ENCODE measurements around the gene VPS51.
A peak's percentile ranks its signal among the peaks of the same experiment; 100 is the strongest.

The VPS51 gene

DNA sequence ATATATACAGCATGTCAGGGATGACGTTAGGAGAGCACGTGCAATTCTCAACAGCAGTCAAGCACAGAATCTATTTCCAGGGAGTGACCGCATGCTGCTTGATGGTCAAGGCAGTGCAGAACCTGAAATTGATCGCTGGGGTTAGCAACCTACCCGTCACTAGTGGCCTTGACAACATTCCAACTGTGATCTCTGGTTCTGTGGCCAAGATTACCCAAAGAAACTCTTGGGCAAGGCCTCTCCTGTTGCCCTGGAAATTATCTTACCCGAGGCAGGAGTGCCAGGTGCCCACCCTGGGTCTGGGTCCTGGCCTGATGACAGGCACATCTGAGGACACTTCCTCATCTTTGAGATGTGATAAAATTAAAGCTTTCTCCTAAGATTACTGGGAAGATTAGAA lies 17.8 kb downstream of the VPS51 start:
- H3K4me3 ChIP-seq (ENCODE audit: low read length) = no peak overlapping the region
- H3K79me1 ChIP-seq (ENCODE audit: low read length) = peaks cover 8% of the 10 kb centered on the region
- H2BK5ac ChIP-seq (ENCODE audit: low read length) = no peak overlapping the region
- no peak overlapping the region for H3K9ac ChIP-seq (ENCODE audit: low read length)
- no CpG with 5 or more reads among the region's 6 CpGs for WGBS (ENCODE audit: extremely low coverage, insufficient coverage, low lambda C conversion rate)
- no peak overlapping the region for H3K27ac ChIP-seq (ENCODE audit: low read depth, low read length)
- H3K56ac ChIP-seq (ENCODE audit: low read length) = no peak overlapping the region
- peaks cover 6% of the 10 kb centered on the region for H3K79me2 ChIP-seq (ENCODE audit: control insufficient read depth, insufficient read depth, low read length)
- H2BK120ac ChIP-seq (ENCODE audit: low read depth, low read length) = no peak overlapping the region
- no peak for DNase-seq
- H4K5ac ChIP-seq (ENCODE audit: low read length) = no peak overlapping the region
- no peak overlapping the region for H3K18ac ChIP-seq (ENCODE audit: low read length)
- H2BK15ac ChIP-seq (replicated peaks; ENCODE audit: low read depth) = no peak overlapping the region
- no peak overlapping the region for H3K4ac ChIP-seq (ENCODE audit: low read depth, low read length)
- no peak overlapping the region for H4K8ac ChIP-seq (ENCODE audit: low read depth, low read length)
- H3K36me3 ChIP-seq (ENCODE audit: control insufficient read depth, insufficient read depth, low read length) = peaks cover 2% of the 10 kb centered on the region
- peaks cover 3% of the 10 kb centered on the region for H3K4me1 ChIP-seq (ENCODE audit: control insufficient read depth, low read depth, low read length)
- no peak overlapping the region for H3K23ac ChIP-seq (ENCODE audit: low read length)
- no peak overlapping the region for H2AK5ac ChIP-seq (ENCODE audit: low read length)
- no peak overlapping the region for H3K4me2 ChIP-seq (ENCODE audit: low read length)
- no peaks in the 10 kb centered on the region for H3K27me3 ChIP-seq (ENCODE audit: insufficient read depth, low read length, poor library complexity)

DNA sequence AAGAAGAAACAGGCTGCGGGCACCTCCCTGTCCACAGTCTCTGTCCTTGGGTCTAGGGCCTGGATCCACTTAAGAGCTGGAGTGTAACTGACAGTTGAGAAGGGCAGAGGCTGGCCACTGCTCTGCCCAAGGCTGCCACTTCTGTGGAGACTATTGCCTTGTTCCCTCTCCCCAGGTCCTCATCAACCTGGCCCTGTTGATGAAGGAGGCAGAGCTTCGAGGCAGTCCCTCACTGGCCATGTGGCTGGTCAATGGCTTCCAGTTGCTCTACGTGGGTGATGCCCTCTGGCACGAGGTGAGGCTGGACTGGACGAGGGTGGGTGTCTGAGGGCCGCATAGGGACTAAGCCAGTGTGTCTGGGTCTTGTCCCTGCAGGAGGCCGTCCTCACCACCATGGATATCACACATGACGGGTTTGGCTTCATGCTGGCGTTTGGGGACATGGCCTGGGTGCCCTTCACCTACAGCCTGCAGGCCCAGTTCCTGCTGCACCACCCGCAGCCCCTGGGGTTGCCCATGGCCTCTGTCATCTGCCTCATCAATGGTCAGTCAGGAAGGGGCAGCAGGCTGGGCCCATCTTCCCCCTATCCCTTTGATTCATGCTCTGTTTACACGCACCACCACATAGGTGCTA lies 18.6 kb downstream of the VPS51 start:
- Histone ChIP-seq H3K4me2 (ENCODE audit: low read length) (no peak overlapping the region), H3K56ac (ENCODE audit: low read length) (no peak overlapping the region), H3K27me3 (ENCODE audit: insufficient read depth, low read length, poor library complexity) (no peaks in the 10 kb centered on the region), H3K18ac (ENCODE audit: low read length) (no peak overlapping the region), H4K8ac (ENCODE audit: low read depth, low read length) (no peak overlapping the region), H2BK15ac (replicated peaks; ENCODE audit: low read depth) (no peak overlapping the region), H3K36me3 (ENCODE audit: control insufficient read depth, insufficient read depth, low read length) (peaks cover 2% of the 10 kb centered on the region), H3K4me3 (ENCODE audit: low read length) (no peak overlapping the region), H3K79me1 (ENCODE audit: low read length) (peaks cover 8% of the 10 kb centered on the region), H2AK5ac (ENCODE audit: low read length) (no peak overlapping the region), H3K27ac (ENCODE audit: low read depth, low read length) (no peak overlapping the region), H2BK5ac (ENCODE audit: low read length) (no peak overlapping the region), H3K9ac (ENCODE audit: low read length) (no peak overlapping the region), H2BK120ac (ENCODE audit: low read depth, low read length) (no peak overlapping the region), H3K79me2 (ENCODE audit: control insufficient read depth, insufficient read depth, low read length) (peaks cover 6% of the 10 kb centered on the region), H3K4ac (ENCODE audit: low read depth, low read length) (no peak overlapping the region), H4K5ac (ENCODE audit: low read length) (no peak overlapping the region), H3K4me1 (ENCODE audit: control insufficient read depth, low read depth, low read length) (peaks cover 3% of the 10 kb centered on the region), H3K23ac (ENCODE audit: low read length) (no peak overlapping the region)
- WGBS (ENCODE audit: extremely low coverage, insufficient coverage, low lambda C conversion rate) = no CpG with 5 or more reads among the region's 11 CpGs
- DNase-seq = no peak

DNA sequence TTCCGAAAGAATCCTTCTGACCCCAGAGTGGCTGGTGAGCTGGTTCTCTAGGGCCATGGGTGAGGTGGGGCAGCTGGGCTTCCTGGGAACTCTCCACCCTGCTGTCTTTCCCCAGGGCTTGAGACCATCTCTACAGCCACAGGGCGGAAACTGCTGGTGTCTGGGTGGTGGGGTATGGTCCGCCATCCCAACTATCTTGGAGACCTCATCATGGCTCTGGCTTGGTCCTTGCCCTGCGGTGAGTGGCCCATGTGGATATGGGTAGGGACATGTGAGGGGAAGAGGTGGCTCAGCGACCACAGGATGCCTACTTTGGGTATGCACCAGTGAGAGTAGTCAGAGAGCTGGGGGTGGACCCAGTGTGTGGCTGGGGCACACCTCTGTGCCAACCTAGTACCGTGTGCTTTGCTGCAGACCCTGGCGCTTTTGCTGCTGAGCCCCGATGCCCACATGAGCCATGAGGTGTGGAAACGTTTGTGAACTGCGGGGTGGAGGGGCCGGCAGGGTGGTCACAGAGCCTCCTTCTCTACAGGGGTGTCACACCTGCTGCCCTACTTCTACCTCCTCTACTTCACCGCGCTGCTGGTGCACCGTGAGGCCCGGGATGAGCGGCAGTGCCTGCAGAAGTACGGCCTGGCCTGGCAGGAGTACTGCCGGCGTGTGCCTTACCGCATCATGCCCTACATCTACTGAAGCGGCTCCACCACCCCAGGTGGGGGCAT lies 19.5 kb downstream of the VPS51 start:
- Histone ChIP-seq H3K56ac (ENCODE audit: low read length) (no peak overlapping the region), H2AK5ac (ENCODE audit: low read length) (no peak overlapping the region), H3K27me3 (ENCODE audit: insufficient read depth, low read length, poor library complexity) (no peaks in the 10 kb centered on the region), H4K8ac (ENCODE audit: low read depth, low read length) (no peak overlapping the region), H3K27ac (ENCODE audit: low read depth, low read length) (no peak overlapping the region), H4K5ac (ENCODE audit: low read length) (no peak overlapping the region), H2BK5ac (ENCODE audit: low read length) (no peak overlapping the region), H3K4me2 (ENCODE audit: low read length) (no peak overlapping the region), H3K4me1 (ENCODE audit: control insufficient read depth, low read depth, low read length) (peaks cover 3% of the 10 kb centered on the region), H3K79me2 (ENCODE audit: control insufficient read depth, insufficient read depth, low read length) (peaks cover 12% of the 10 kb centered on the region), H3K4ac (ENCODE audit: low read depth, low read length) (no peak overlapping the region), H2BK15ac (replicated peaks; ENCODE audit: low read depth) (no peak overlapping the region), H3K18ac (ENCODE audit: low read length) (no peak overlapping the region), H3K79me1 (ENCODE audit: low read length) (peaks cover 16% of the 10 kb centered on the region), H3K23ac (ENCODE audit: low read length) (no peak overlapping the region), H3K9ac (ENCODE audit: low read length) (no peak overlapping the region), H2BK120ac (ENCODE audit: low read depth, low read length) (no peak overlapping the region), H3K36me3 (ENCODE audit: control insufficient read depth, insufficient read depth, low read length) (peaks cover 10% of the 10 kb centered on the region), H3K4me3 (ENCODE audit: low read length) (no peak overlapping the region)
- no CpG with 5 or more reads among the region's 21 CpGs for WGBS (ENCODE audit: extremely low coverage, insufficient coverage, low lambda C conversion rate)
- DNase-seq = no peak

DNA sequence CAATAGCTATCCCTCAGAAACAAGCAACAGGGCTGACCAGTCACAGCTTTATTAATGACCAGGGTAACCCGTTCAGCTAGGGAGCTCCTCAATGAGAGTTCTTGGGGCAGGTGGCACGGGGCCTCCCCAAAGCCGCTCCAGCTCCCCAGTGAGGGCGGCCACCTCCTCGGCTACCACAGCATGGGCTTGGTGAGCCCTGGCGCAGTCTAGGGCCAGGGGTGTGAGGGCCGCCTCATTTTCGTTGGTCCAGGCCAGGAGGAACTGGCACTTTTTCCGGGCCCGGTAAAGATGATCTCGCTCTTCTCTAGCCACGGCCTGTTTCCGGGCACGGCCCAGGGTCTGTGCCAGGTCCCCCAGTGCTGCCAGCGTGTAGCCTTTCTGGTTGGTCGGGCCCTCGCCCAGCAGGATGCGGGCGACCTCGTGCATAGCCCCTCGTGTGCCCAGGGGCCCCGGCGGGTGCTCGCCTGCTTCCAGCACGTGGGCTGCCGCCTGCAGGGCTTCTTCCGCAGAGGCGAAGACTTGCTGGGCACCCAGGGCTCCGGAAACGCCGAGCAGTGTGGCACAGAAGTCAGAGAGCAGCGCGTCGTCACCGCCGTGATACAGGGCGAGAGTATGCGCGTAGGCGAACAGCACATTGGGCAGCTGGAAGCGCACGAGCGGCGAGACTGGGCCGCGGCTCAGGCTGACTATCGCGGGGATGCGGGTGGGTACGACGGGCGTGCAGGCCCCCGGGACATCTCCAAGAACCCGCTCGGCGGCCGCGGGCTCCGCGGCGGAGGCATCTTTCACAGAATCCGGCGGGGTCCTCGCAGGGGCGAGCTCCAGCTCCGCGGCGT lies 20.6 kb downstream of the VPS51 start:
- Histone ChIP-seq H3K27me3 (ENCODE audit: insufficient read depth, low read length, poor library complexity) (no peaks in the 10 kb centered on the region), H3K56ac (ENCODE audit: low read length) (peak overlapping the region; percentile 99), H3K4me2 (ENCODE audit: low read length) (peak overlapping the region; percentile 95), H4K5ac (ENCODE audit: low read length) (no peak overlapping the region), H3K4me3 (ENCODE audit: low read length) (peak overlapping the region; percentile 95), H3K27ac (ENCODE audit: low read depth, low read length) (peak overlapping the region; percentile 71), H4K8ac (ENCODE audit: low read depth, low read length) (no peak overlapping the region), H3K4me1 (ENCODE audit: control insufficient read depth, low read depth, low read length) (peaks cover 3% of the 10 kb centered on the region), H3K79me2 (ENCODE audit: control insufficient read depth, insufficient read depth, low read length) (peaks cover 22% of the 10 kb centered on the region), H3K4ac (ENCODE audit: low read depth, low read length) (peak overlapping the region; percentile 61), H2BK15ac (replicated peaks; ENCODE audit: low read depth) (no peak overlapping the region), H3K79me1 (ENCODE audit: low read length) (peaks cover 25% of the 10 kb centered on the region), H3K9ac (ENCODE audit: low read length) (peak overlapping the region; percentile 93), H2BK5ac (ENCODE audit: low read length) (no peak overlapping the region), H3K36me3 (ENCODE audit: control insufficient read depth, insufficient read depth, low read length) (peaks cover 14% of the 10 kb centered on the region), H3K23ac (ENCODE audit: low read length) (peak overlapping the region; percentile 80), H3K18ac (ENCODE audit: low read length) (no peak overlapping the region), H2AK5ac (ENCODE audit: low read length) (peak overlapping the region; percentile 58), H2BK120ac (ENCODE audit: low read depth, low read length) (no peak overlapping the region)
- DNase-seq = peak; percentile 52
- no CpG with 5 or more reads among the region's 68 CpGs for WGBS (ENCODE audit: extremely low coverage, insufficient coverage, low lambda C conversion rate)

DNA sequence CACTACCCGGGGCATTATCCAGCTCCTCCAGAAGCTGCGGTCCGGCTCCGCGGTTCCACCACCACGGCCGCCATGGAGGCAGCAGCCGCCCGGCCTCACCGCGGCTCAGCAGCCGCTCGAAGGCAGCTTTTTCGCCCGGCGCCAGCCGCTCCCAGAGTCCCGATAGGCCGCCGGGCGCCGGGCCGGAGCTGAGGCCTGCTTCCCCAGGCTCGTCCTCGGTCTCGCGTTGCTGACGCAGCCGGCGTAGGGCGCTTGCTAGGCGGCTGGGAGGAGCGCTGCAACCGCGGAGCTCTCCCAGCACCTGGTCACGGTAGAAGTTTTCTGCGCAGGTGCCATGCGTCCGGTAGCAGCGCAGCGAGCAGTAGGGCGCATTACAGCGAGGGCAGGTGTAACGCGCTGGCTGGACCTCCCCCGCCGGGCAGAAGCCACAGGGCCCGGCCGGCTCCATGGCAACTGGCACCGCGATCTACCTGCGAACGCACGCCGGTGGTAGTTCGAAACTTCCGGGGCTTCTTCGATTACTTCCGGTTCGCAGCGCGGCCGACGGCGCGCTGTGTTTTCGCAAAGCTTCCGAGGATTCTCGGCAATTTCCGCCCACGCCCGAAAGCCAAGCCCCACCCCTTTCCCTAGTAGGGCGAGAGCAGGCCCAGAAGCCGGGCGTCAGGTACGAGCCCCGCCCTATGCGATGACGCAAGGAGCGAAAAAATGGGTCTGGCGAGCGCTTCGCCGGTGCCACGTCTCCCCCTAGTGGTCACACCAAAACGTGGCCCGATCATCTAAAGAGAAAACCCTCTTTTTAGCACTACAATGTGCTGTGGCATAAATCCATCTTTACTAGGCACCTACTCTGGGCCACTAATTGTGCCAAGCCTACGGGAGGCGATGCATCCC lies 21.4 kb downstream of the VPS51 start, which contains the start of gene ZNHIT2:
ZNHIT2 (minus strand) TSS at position 496 of the 891 bp plus-strand sequence; CDS start at position 448, 48 bp downstream.
- Histone ChIP-seq H3K4me2 (ENCODE audit: low read length) (peak within 1 kb of the TSS; percentile 95), H3K27ac (ENCODE audit: low read depth, low read length) (peak within 1 kb of the TSS; percentile 71), H3K79me1 (ENCODE audit: low read length) (peaks cover 25% of the 10 kb centered on the region), H3K18ac (ENCODE audit: low read length) (peak within 1 kb of the TSS; percentile 19), H3K79me2 (ENCODE audit: control insufficient read depth, insufficient read depth, low read length) (peaks cover 26% of the 10 kb centered on the region), H3K23ac (ENCODE audit: low read length) (no peak within 1 kb of the TSS), H2AK5ac (ENCODE audit: low read length) (peak within 1 kb of the TSS; percentile 58), H2BK5ac (ENCODE audit: low read length) (peak within 1 kb of the TSS; percentile 67), H4K5ac (ENCODE audit: low read length) (no peak within 1 kb of the TSS), H2BK120ac (ENCODE audit: low read depth, low read length) (no peak within 1 kb of the TSS), H4K8ac (ENCODE audit: low read depth, low read length) (no peak within 1 kb of the TSS), H3K4ac (ENCODE audit: low read depth, low read length) (peak within 1 kb of the TSS; percentile 61), H3K36me3 (ENCODE audit: control insufficient read depth, insufficient read depth, low read length) (peaks cover 14% of the 10 kb centered on the region), H3K27me3 (ENCODE audit: insufficient read depth, low read length, poor library complexity) (no peaks in the 10 kb centered on the region), H2BK15ac (replicated peaks; ENCODE audit: low read depth) (no peak within 1 kb of the TSS), H3K9ac (ENCODE audit: low read length) (peak within 1 kb of the TSS; percentile 93), H3K4me3 (ENCODE audit: low read length) (peak within 1 kb of the TSS; percentile 95), H3K56ac (ENCODE audit: low read length) (peak within 1 kb of the TSS; percentile 99), H3K4me1 (ENCODE audit: control insufficient read depth, low read depth, low read length) (peaks cover 3% of the 10 kb centered on the region)
- peak; percentile 99 for DNase-seq
- WGBS (ENCODE audit: extremely low coverage, insufficient coverage, low lambda C conversion rate) = no CpG with 5 or more reads among the region's 89 CpGs

Data from mesendoderm (in vitro differentiated cells).